MM.1S (cell line): Measurements from ENCODE around the gene RTN3.

Experiments used
- DNase-seq: peaks from one replicate; pipeline ENCODE4 v3.0.0-alpha.2; 2015
- H2AFZ ChIP-seq: fragments of 300-600 bp; sonication (generic); 2 replicates; pipeline ENCODE4 v1.6.0; 2016; ENCODE audit warnings: antibody characterized with exemption, low read length
- H3F3A ChIP-seq: fragments of 300-600 bp; sonication (generic); 2 replicates; pipeline ENCODE4 v1.6.1; 2016; ENCODE audit warnings: mild to moderate bottlenecking, antibody characterized with exemption, low read length, moderate library complexity, mixed read lengths; ENCODE audit not compliant: insufficient read depth
- H3K27ac ChIP-seq: fragments of 300-600 bp; sonication (generic); 2 replicates; pipeline ENCODE4 v1.5.1; 2016; ENCODE audit warnings: mild to moderate bottlenecking, low read length
- H3K27me3 ChIP-seq: fragments of 300-600 bp; sonication (generic); replicated peaks from 2 replicates; pipeline ENCODE4 v1.6.0; 2016; ENCODE audit warnings: low read length; ENCODE audit not compliant: insufficient read depth
- H3K36me3 ChIP-seq: fragments of 300-600 bp; sonication (generic); replicated peaks from 2 replicates; pipeline ENCODE4 v1.6.1; 2016; ENCODE audit warnings: mild to moderate bottlenecking, low read length, mixed read lengths; ENCODE audit not compliant: insufficient read depth
- H3K4me1 ChIP-seq: fragments of 300-600 bp; sonication (generic); 2 replicates; pipeline ENCODE4 v1.6.1; 2016; ENCODE audit warnings: low read length, mixed read lengths
- H3K4me2 ChIP-seq: fragments of 300-600 bp; sonication (generic); 2 replicates; pipeline ENCODE4 v1.6.0; 2016; ENCODE audit warnings: low read depth, low read length
- H3K4me3 ChIP-seq: fragments of 300-600 bp; sonication (generic); 2 replicates; pipeline ENCODE4 v1.5.1; 2016; ENCODE audit warnings: low read length, mixed read lengths
- H3K79me2 ChIP-seq: fragments of 300-600 bp; sonication (generic); 2 replicates; pipeline ENCODE4 v1.6.1; 2016; ENCODE audit warnings: mixed run types, low read length, mixed read lengths
- H3K9ac ChIP-seq: fragments of 300-600 bp; sonication (generic); 2 replicates; pipeline ENCODE4 v1.6.1; 2016; ENCODE audit warnings: low read length, mixed read lengths
- H3K9me2 ChIP-seq: fragments of 300-600 bp; sonication (generic); replicated peaks from 2 replicates; pipeline ENCODE4 v1.6.1; 2016; ENCODE audit warnings: mild to moderate bottlenecking, low read length, mixed read lengths; ENCODE audit not compliant: insufficient read depth
- H3K9me3 ChIP-seq: fragments of 300-600 bp; sonication (generic); replicated peaks from 2 replicates; pipeline ENCODE4 v1.6.1; 2016; ENCODE audit warnings: mild to moderate bottlenecking, low read length, mixed read lengths; ENCODE audit not compliant: insufficient read depth
- H4K20me1 ChIP-seq: fragments of 300-600 bp; sonication (generic); 2 replicates; pipeline ENCODE4 v1.6.1; 2016; ENCODE audit warnings: mild to moderate bottlenecking, low read length, moderate library complexity, mixed read lengths; ENCODE audit not compliant: insufficient read depth
- CTCF ChIP-seq: fragments of 300-600 bp; sonication (generic); IDR thresholded peaks from 2 replicates; pipeline ENCODE4 v1.5.1; 2016; ENCODE audit warnings: antibody characterized with exemption, low read length, mixed read lengths
- EZH2 ChIP-seq: fragments of 300-600 bp; sonication (generic); optimal IDR thresholded peaks from 2 replicates; pipeline ENCODE3; 2017; ENCODE audit warnings: low read depth, mild to moderate bottlenecking, antibody characterized with exemption, low read length, mixed read lengths
- EZH2phosphoT487 ChIP-seq: fragments of 300-600 bp; sonication (generic); IDR thresholded peaks from 2 replicates; pipeline ENCODE4 v1.6.1; 2018; ENCODE audit warnings: antibody characterized with exemption, low read length

The RTN3 gene

GRCh38 chr11:63672156-63672463, 9.2 kb upstream of the RTN3 start:
- no peak for DNase-seq
- Histone ChIP-seq H3K36me3 (no peaks in the 10 kb centered on the region; the same call in 1 of the 2 replicates), H3F3A (0 out of 2 replicates have a peak, but pooled peaks cover 6% of the 10 kb centered on the region), H3K4me2 (peak overlapping the region; percentile 89; the same call in 1 of the 2 replicates), H3K27me3 (no peaks in the 10 kb centered on the region), H3K79me2 (peaks cover 36% of the 10 kb centered on the region), H3K4me3 (no peak overlapping the region), H3K9me2 (no peaks in the 10 kb centered on the region), H2AFZ (peak overlapping the region; percentile 49), H3K9ac (no peak overlapping the region), H3K9me3 (no peaks in the 10 kb centered on the region), H3K4me1 (peaks cover 4% of the 10 kb centered on the region; the same call in 1 of the 2 replicates), H4K20me1 (no peaks in the 10 kb centered on the region), H3K27ac (no peak overlapping the region)
- TF ChIP-seq EZH2: no peak
- no peak for TF ChIP-seq CTCF
- no peak for TF ChIP-seq EZH2phosphoT487

- DNase-seq: no peak
- no peaks in the 10 kb centered on the region for H4K20me1 ChIP-seq
- H3K4me3 ChIP-seq: no peak overlapping the region
- no peak overlapping the region for H3K9ac ChIP-seq
- TF ChIP-seq EZH2 (no peak), CTCF (no peak), EZH2phosphoT487 (no peak)
- H2AFZ ChIP-seq: no peak overlapping the region
- H3K9me2 ChIP-seq: no peaks in the 10 kb centered on the region
- H3K79me2 ChIP-seq: peaks cover 26% of the 10 kb centered on the region
- H3K27me3 ChIP-seq: no peaks in the 10 kb centered on the region
- peaks cover 4% of the 10 kb centered on the region; the same call in 1 of the 2 replicates for H3K4me1 ChIP-seq
- 0 out of 2 replicates have a peak, but pooled peaks cover 6% of the 10 kb centered on the region for H3F3A ChIP-seq
- H3K27ac ChIP-seq: no peak overlapping the region
- H3K9me3 ChIP-seq: no peaks in the 10 kb centered on the region
- no peak overlapping the region for H3K4me2 ChIP-seq
- H3K36me3 ChIP-seq: no peaks in the 10 kb centered on the region; the same call in 1 of the 2 replicates
These were observed 8.3 kb upstream of the RTN3 start for GRCh38 chr11:63672936-63673539.

GRCh38 chr11:63673579-63673978, 7.7 kb upstream of the RTN3 start:
- Histone ChIP-seq H3K9ac (no peak overlapping the region), H3K79me2 (peaks cover 21% of the 10 kb centered on the region), H4K20me1 (no peaks in the 10 kb centered on the region), H3K36me3 (no peaks in the 10 kb centered on the region; the same call in 1 of the 2 replicates), H3F3A (0 out of 2 replicates have a peak, but pooled peaks cover 6% of the 10 kb centered on the region), H3K27ac (no peak overlapping the region), H3K4me3 (no peak overlapping the region), H2AFZ (no peak overlapping the region), H3K4me2 (no peak overlapping the region), H3K27me3 (no peaks in the 10 kb centered on the region), H3K4me1 (peaks cover 4% of the 10 kb centered on the region; the same call in 1 of the 2 replicates), H3K9me2 (no peaks in the 10 kb centered on the region), H3K9me3 (no peaks in the 10 kb centered on the region)
- TF ChIP-seq EZH2phosphoT487: no peak
- TF ChIP-seq EZH2: no peak
- no peak for TF ChIP-seq CTCF
- DNase-seq: no peak
